Measurements from ENCODE around the gene IGLL1. TPM values are rescaled to one million over a fixed set of nuclear protein-coding genes. Genes with fewer than 3 reads are reported as not detected.
A peak's percentile ranks its signal among the peaks of the same experiment; 100 is the strongest.

Gene IGLL1
- total and polyA plus RNA-seq, 7 donors, result not detected

GRCh38 chr22:23571486-23571885, 8.6 kb downstream of the IGLL1 start:
- Histone ChIP-seq H3K27me3 (ENCODE audit: insufficient read depth in 3 of 3, low read length in 2 of 3) (peaks cover 0 to 14% (median under 1%) of the 10 kb centered on the region in 3 donors), H3K9me3 (no peaks in the 10 kb centered on the region), H3K4me3 (no peak overlapping the region), H3K36me3 (ENCODE audit: insufficient read depth in 1 of 2, low read depth in 1 of 2) (no peaks in the 10 kb centered on the region), H3K4me1 (no peaks in the 10 kb centered on the region), H3K27ac (no peak overlapping the region)
- TF ChIP-seq CTCF (IDR thresholded peaks at IDR 0.05), result no peak
- intact Hi-C loops (cut with DNase I), result no loop called here
- no peak for ATAC-seq
- peak in 1 of 2 donors; percentile 3 for DNase-seq
- 70 to 71% (median 70%) methylated on average over 4 of the region's 4 CpGs for whole genome bisulfite sequencing, 3 donors

- Histone ChIP-seq H3K4me3 (no peak overlapping the region), H3K4me1 (no peaks in the 10 kb centered on the region), H3K36me3 (ENCODE audit: insufficient read depth in 1 of 2, low read depth in 1 of 2) (no peaks in the 10 kb centered on the region), H3K9me3 (no peaks in the 10 kb centered on the region), H3K27ac (no peak overlapping the region), H3K27me3 (ENCODE audit: insufficient read depth in 3 of 3, low read length in 2 of 3) (peaks cover 0 to 20% (median 2%) of the 10 kb centered on the region in 3 donors)
- ATAC-seq (no peak), DNase-seq (peak in 1 of 2 donors; percentile 19)
- 75 to 77% (median 75%) methylated on average over 8 of the region's 8 CpGs for whole genome bisulfite sequencing, 3 donors
- TF ChIP-seq CTCF (IDR thresholded peaks at IDR 0.05), result no peak
- intact Hi-C loops (cut with DNase I), result no loop called here
Measured at GRCh38 chr22:23570681-23571080, 9.4 kb downstream of the IGLL1 start.

DNA sequence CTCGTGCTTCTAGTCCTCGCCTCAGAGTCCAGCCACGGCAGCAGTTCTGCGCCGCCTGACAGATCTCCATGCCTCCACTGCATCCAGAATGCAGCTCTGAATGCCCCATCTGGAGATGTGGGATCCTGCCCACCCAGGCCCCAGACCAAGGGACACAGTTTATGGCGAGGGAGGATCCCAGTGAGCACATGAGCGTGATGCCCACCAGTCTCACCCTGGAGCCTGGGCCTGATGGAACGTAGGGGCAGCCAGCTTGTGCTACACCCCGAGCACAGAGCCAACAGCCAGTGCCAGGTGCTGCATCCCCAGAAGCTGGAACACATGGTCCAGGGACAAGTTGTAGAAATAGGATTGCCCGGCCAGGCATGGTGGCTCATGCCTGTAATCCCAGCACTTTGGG, 10.4 kb downstream of the IGLL1 start:
- Histone ChIP-seq H3K27me3 (ENCODE audit: insufficient read depth in 3 of 3, low read length in 2 of 3) (peaks cover 0 to 28% (median 4%) of the 10 kb centered on the region in 3 donors), H3K36me3 (ENCODE audit: insufficient read depth in 1 of 2, low read depth in 1 of 2) (no peaks in the 10 kb centered on the region), H3K4me1 (no peaks in the 10 kb centered on the region), H3K4me3 (no peak overlapping the region), H3K9me3 (no peaks in the 10 kb centered on the region), H3K27ac (no peak overlapping the region)
- WGBS, 3 donors, result 84 to 88% (median 87%) methylated on average over 10 of the region's 10 CpGs
- no peak for TF ChIP-seq CTCF (IDR thresholded peaks at IDR 0.05)
- intact Hi-C loops (cut with DNase I), result no loop called here
- ATAC-seq, result no peak
- DNase-seq, result peak in 1 of 2 donors; percentile 13

DNA sequence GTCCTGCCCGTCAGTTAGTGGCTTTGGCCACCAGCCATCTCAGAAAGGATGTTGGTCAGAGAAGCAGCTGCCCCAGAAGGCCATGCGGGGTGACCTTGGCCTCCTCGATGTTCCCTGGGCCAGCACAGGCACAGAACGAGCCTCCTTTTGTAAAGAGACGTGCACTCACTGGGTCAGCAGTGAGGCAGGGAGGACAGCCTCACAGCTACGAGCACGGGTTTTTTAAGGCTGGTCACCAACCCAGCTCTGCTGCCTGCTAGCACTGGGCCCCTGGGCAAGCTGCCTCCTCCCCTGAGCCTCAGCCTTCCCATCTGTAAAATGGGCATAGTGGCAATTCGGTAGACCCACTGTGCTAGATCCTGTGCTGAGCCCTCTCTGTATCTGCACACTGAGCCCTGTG, 10.8 kb downstream of the IGLL1 start:
- no peak for TF ChIP-seq CTCF (IDR thresholded peaks at IDR 0.05)
- WGBS, 3 donors, result 56 to 70% (median 63%) methylated on average over 8 of the region's 8 CpGs

More for the DNA sequence above, 10.8 kb downstream of the IGLL1 start:
- ATAC-seq (no peak), DNase-seq (peak in 1 of 2 donors; percentile 13)
- H3K36me3 ChIP-seq (ENCODE audit: insufficient read depth in 1 of 2, low read depth in 1 of 2), result no peaks in the 10 kb centered on the region
- H3K9me3 ChIP-seq, result no peaks in the 10 kb centered on the region
- H3K4me1 ChIP-seq, result no peaks in the 10 kb centered on the region
- H3K27me3 ChIP-seq (ENCODE audit: insufficient read depth in 3 of 3, low read length in 2 of 3), result peaks cover 0 to 32% (median 4%) of the 10 kb centered on the region in 3 donors
- H3K27ac ChIP-seq, result no peak overlapping the region
- no peak overlapping the region for H3K4me3 ChIP-seq
- intact Hi-C loops (cut with DNase I), result no loop called here

Measured in psoas muscle (tissue), 8 donors.